Measurements from ENCODE around the gene MYH15.

DNA sequence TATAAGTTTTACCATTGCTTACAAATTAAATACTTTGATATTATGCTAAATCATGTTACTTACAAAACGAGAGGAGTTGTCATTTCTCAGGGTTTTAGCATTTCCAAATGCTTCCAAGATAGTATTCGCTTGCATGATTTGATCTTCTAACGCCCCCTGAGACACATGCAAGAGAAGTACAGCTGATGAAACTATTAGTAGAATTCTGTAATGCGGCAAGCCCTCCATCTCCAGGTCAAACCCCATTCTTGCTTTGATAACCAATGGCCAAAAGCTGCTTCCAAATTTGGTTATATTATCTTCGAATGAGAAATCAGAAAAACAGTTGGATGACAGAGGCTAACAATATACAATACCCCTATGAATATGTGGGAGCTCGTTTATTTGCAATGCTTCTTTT lies 14.7 kb downstream of the MYH15 start:
- TF ChIP-seq EZH2 (IDR thresholded peaks at IDR 0.05; ENCODE audit: borderline replicate concordance, low read length) = no peak
- TF ChIP-seq, protein P1, sequence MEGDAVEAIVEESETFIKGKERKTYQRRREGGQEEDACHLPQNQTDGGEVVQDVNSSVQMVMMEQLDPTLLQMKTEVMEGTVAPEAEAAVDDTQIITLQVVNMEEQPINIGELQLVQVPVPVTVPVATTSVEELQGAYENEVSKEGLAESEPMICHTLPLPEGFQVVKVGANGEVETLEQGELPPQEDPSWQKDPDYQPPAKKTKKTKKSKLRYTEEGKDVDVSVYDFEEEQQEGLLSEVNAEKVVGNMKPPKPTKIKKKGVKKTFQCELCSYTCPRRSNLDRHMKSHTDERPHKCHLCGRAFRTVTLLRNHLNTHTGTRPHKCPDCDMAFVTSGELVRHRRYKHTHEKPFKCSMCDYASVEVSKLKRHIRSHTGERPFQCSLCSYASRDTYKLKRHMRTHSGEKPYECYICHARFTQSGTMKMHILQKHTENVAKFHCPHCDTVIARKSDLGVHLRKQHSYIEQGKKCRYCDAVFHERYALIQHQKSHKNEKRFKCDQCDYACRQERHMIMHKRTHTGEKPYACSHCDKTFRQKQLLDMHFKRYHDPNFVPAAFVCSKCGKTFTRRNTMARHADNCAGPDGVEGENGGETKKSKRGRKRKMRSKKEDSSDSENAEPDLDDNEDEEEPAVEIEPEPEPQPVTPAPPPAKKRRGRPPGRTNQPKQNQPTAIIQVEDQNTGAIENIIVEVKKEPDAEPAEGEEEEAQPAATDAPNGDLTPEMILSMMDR (conservative IDR thresholded peaks at IDR 0.05 in 1 of 2, IDR thresholded peaks at IDR 0.05 in 1 of 2; ENCODE audit: extremely low read depth in 1 of 2, insufficient read depth in 1 of 2, low read depth in 1 of 2, low read length in 2 of 2) = no peak

Measured in mammary epithelial cell (primary cell).